ENCODE data around the gene IFNK.

DNA sequence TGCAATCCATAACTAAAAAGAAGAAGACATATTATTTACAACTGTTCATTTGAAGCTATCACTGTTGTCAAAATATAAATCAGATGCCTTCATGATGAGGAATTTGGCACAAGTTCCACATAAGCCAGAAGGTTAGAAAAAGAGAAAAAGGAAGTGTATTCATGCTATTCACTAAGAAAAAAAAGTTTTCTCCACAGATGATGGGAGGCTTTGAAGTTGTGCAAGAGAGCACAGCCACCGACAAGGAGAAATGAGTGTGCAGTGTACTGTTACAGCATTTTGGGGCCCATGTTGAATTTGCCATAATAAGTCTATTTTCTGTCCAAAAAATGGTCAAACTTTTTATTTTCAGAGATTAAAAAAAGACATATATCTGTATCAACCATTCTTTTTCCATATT is 32.9 kb upstream of the IFNK start:
- TF ChIP-seq CREB1 (CRISPR knock-in tag; IDR thresholded peaks at IDR 0.05; ENCODE audit: low read depth) = no peak
- TF ChIP-seq, protein P1, sequence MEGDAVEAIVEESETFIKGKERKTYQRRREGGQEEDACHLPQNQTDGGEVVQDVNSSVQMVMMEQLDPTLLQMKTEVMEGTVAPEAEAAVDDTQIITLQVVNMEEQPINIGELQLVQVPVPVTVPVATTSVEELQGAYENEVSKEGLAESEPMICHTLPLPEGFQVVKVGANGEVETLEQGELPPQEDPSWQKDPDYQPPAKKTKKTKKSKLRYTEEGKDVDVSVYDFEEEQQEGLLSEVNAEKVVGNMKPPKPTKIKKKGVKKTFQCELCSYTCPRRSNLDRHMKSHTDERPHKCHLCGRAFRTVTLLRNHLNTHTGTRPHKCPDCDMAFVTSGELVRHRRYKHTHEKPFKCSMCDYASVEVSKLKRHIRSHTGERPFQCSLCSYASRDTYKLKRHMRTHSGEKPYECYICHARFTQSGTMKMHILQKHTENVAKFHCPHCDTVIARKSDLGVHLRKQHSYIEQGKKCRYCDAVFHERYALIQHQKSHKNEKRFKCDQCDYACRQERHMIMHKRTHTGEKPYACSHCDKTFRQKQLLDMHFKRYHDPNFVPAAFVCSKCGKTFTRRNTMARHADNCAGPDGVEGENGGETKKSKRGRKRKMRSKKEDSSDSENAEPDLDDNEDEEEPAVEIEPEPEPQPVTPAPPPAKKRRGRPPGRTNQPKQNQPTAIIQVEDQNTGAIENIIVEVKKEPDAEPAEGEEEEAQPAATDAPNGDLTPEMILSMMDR (conservative IDR thresholded peaks at IDR 0.05; ENCODE audit: low read depth in 2 of 2) = no peak
- no peak for TF ChIP-seq EZH2 (IDR thresholded peaks at IDR 0.05; ENCODE audit: low read depth, unreplicated experiment)
- no peak for TF ChIP-seq NANOG (IDR thresholded peaks at IDR 0.05; ENCODE audit: borderline replicate concordance)
- TF ChIP-seq JUNB (IDR thresholded peaks at IDR 0.05; ENCODE audit: unreplicated experiment) = no peak
- no peak for TF ChIP-seq ZNF114 (CRISPR knock-in tag; IDR thresholded peaks at IDR 0.05)
- TF ChIP-seq, protein P2, sequence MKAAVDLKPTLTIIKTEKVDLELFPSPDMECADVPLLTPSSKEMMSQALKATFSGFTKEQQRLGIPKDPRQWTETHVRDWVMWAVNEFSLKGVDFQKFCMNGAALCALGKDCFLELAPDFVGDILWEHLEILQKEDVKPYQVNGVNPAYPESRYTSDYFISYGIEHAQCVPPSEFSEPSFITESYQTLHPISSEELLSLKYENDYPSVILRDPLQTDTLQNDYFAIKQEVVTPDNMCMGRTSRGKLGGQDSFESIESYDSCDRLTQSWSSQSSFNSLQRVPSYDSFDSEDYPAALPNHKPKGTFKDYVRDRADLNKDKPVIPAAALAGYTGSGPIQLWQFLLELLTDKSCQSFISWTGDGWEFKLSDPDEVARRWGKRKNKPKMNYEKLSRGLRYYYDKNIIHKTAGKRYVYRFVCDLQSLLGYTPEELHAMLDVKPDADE (IDR thresholded peaks at IDR 0.05) = no peak
- TF ChIP-seq POLR2AphosphoS5 (IDR thresholded peaks at IDR 0.05; ENCODE audit: low read depth) = no peak
- TF ChIP-seq, protein P3, sequence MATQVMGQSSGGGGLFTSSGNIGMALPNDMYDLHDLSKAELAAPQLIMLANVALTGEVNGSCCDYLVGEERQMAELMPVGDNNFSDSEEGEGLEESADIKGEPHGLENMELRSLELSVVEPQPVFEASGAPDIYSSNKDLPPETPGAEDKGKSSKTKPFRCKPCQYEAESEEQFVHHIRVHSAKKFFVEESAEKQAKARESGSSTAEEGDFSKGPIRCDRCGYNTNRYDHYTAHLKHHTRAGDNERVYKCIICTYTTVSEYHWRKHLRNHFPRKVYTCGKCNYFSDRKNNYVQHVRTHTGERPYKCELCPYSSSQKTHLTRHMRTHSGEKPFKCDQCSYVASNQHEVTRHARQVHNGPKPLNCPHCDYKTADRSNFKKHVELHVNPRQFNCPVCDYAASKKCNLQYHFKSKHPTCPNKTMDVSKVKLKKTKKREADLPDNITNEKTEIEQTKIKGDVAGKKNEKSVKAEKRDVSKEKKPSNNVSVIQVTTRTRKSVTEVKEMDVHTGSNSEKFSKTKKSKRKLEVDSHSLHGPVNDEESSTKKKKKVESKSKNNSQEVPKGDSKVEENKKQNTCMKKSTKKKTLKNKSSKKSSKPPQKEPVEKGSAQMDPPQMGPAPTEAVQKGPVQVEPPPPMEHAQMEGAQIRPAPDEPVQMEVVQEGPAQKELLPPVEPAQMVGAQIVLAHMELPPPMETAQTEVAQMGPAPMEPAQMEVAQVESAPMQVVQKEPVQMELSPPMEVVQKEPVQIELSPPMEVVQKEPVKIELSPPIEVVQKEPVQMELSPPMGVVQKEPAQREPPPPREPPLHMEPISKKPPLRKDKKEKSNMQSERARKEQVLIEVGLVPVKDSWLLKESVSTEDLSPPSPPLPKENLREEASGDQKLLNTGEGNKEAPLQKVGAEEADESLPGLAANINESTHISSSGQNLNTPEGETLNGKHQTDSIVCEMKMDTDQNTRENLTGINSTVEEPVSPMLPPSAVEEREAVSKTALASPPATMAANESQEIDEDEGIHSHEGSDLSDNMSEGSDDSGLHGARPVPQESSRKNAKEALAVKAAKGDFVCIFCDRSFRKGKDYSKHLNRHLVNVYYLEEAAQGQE (IDR thresholded peaks at IDR 0.05; ENCODE audit: unreplicated experiment) = no peak
